Effector memory CD4-positive, alpha-beta T cell (primary cell): Measurements from ENCODE around the gene MXD4.

Source experiments
- DNase-seq, 3 donors: peaks; one replicate each; pipeline ENCODE4 v3.0.0-alpha.2; 2020
- H3K27ac ChIP-seq: 2 replicates; pipeline ENCODE4 v1.7.0; 2013; ENCODE audit warnings: mild to moderate bottlenecking, low read length, moderate library complexity; ENCODE audit not compliant: insufficient read depth, poor library complexity, severe bottlenecking
- H3K27me3 ChIP-seq: replicated peaks from 2 replicates; pipeline ENCODE4 v1.7.0; 2013; ENCODE audit warnings: mild to moderate bottlenecking, low read length; ENCODE audit not compliant: insufficient read depth, control insufficient read depth, poor library complexity, severe bottlenecking
- H3K36me3 ChIP-seq: 2 replicates; pipeline ENCODE4 v1.7.0; 2013; ENCODE audit warnings: mild to moderate bottlenecking, low read length, moderate library complexity; ENCODE audit not compliant: control insufficient read depth, insufficient read depth
- H3K4me1 ChIP-seq: 2 replicates; pipeline ENCODE4 v1.7.0; 2013; ENCODE audit warnings: low read length, mild to moderate bottlenecking; ENCODE audit not compliant: control insufficient read depth, insufficient read depth, poor library complexity, severe bottlenecking
- H3K4me3 ChIP-seq: 2 replicates; pipeline ENCODE4 v1.7.0; 2013; ENCODE audit warnings: low read length, low read depth, mild to moderate bottlenecking; ENCODE audit not compliant: insufficient read depth, poor library complexity, severe bottlenecking
- H3K9me3 ChIP-seq: 2 replicates; pipeline ENCODE4 v1.7.0; 2013; ENCODE audit warnings: mild to moderate bottlenecking, low read length, moderate library complexity; ENCODE audit not compliant: control insufficient read depth

MXD4 gene

GRCh38 chr4:2291705-2292645 is 30.1 kb upstream of the MXD4 start:
- Histone ChIP-seq H3K27me3 (no peaks in the 10 kb centered on the region), H3K36me3 (no peaks in the 10 kb centered on the region), H3K4me3 (no peak overlapping the region), H3K4me1 (peaks cover 34% of the 10 kb centered on the region), H3K27ac (peak overlapping the region; percentile 73), H3K9me3 (no peaks in the 10 kb centered on the region)
- no peak for DNase-seq

- DNase-seq, result peak; percentile 67 to 81 (median 78)
- H3K4me3 ChIP-seq, result no peak overlapping the region
- H3K36me3 ChIP-seq, result no peaks in the 10 kb centered on the region
- H3K4me1 ChIP-seq, result peaks cover 34% of the 10 kb centered on the region
- no peaks in the 10 kb centered on the region for H3K9me3 ChIP-seq
- H3K27me3 ChIP-seq, result no peaks in the 10 kb centered on the region
- peak overlapping the region; percentile 73 for H3K27ac ChIP-seq
Observed at GRCh38 chr4:2290974-2291704, 29.2 kb upstream of the MXD4 start.

- no peaks in the 10 kb centered on the region for H3K36me3 ChIP-seq
- peaks cover 34% of the 10 kb centered on the region for H3K4me1 ChIP-seq
- H3K9me3 ChIP-seq, result no peaks in the 10 kb centered on the region
- no peak overlapping the region for H3K4me3 ChIP-seq
- H3K27me3 ChIP-seq, result no peaks in the 10 kb centered on the region
- H3K27ac ChIP-seq, result peak overlapping the region; percentile 73
- no peak for DNase-seq
Observed at GRCh38 chr4:2290488-2290887, 28.6 kb upstream of the MXD4 start.

GRCh38 chr4:2289955-2290333 is 28.0 kb upstream of the MXD4 start:
- Histone ChIP-seq H3K9me3 (no peaks in the 10 kb centered on the region), H3K4me1 (peaks cover 30% of the 10 kb centered on the region), H3K4me3 (no peak overlapping the region), H3K27me3 (no peaks in the 10 kb centered on the region), H3K27ac (peak overlapping the region; percentile 73), H3K36me3 (no peaks in the 10 kb centered on the region)
- no peak for DNase-seq

GRCh38 chr4:2289311-2289954 is 27.5 kb upstream of the MXD4 start:
- Histone ChIP-seq H3K36me3 (no peaks in the 10 kb centered on the region), H3K9me3 (no peaks in the 10 kb centered on the region), H3K27me3 (no peaks in the 10 kb centered on the region), H3K4me1 (peaks cover 30% of the 10 kb centered on the region), H3K27ac (peak overlapping the region; percentile 73), H3K4me3 (no peak overlapping the region)
- no peak for DNase-seq

GRCh38 chr4:2288051-2288541 is 26.2 kb upstream of the MXD4 start:
- Histone ChIP-seq H3K4me1 (peaks cover 33% of the 10 kb centered on the region), H3K4me3 (no peak overlapping the region), H3K9me3 (no peaks in the 10 kb centered on the region), H3K36me3 (no peaks in the 10 kb centered on the region), H3K27me3 (no peaks in the 10 kb centered on the region), H3K27ac (no peak overlapping the region)
- no peak for DNase-seq

- H3K36me3 ChIP-seq, result no peaks in the 10 kb centered on the region
- no peak overlapping the region for H3K27ac ChIP-seq
- no peak for DNase-seq
- H3K9me3 ChIP-seq, result no peaks in the 10 kb centered on the region
- H3K27me3 ChIP-seq, result no peaks in the 10 kb centered on the region
- H3K4me1 ChIP-seq, result peaks cover 37% of the 10 kb centered on the region
- no peak overlapping the region for H3K4me3 ChIP-seq
Observed at GRCh38 chr4:2287594-2287915, 25.6 kb upstream of the MXD4 start.

GRCh38 chr4:2286904-2287593 is 25.1 kb upstream of the MXD4 start:
- Histone ChIP-seq H3K36me3 (no peaks in the 10 kb centered on the region), H3K4me3 (no peak overlapping the region), H3K9me3 (no peaks in the 10 kb centered on the region), H3K27ac (no peak overlapping the region), H3K4me1 (peaks cover 41% of the 10 kb centered on the region), H3K27me3 (no peaks in the 10 kb centered on the region)
- no peak for DNase-seq

- no peak overlapping the region for H3K4me3 ChIP-seq
Observed at GRCh38 chr4:2285613-2286381, 23.9 kb upstream of the MXD4 start.

More at GRCh38 chr4:2285613-2286381, 23.9 kb upstream of the MXD4 start:
- Histone ChIP-seq H3K27ac (no peak overlapping the region), H3K4me1 (peaks cover 40% of the 10 kb centered on the region), H3K9me3 (no peaks in the 10 kb centered on the region), H3K27me3 (no peaks in the 10 kb centered on the region), H3K36me3 (no peaks in the 10 kb centered on the region)
- no peak for DNase-seq
